Brain microvascular endothelial cell (primary cell): ENCODE measurements around the gene ARPC2.

ENCODE experiments used
- DNase-seq: peaks from one replicate; pipeline ENCODE4 v3.0.0-alpha.2; 2020
- H3K27ac ChIP-seq: fragments of 250-450 bp; sonication (Bioruptor Pico); 2 replicates; pipeline ENCODE4 v1.5.1; 2020; ENCODE audit warnings: mild to moderate bottlenecking, moderate library complexity
- H3K27me3 ChIP-seq: fragments of 250-450 bp; sonication (Bioruptor Pico); replicated peaks from 2 replicates; pipeline ENCODE4 v1.5.1; 2020; ENCODE audit warnings: mild to moderate bottlenecking
- H3K36me3 ChIP-seq: fragments of 250-450 bp; sonication (Bioruptor Pico); replicated peaks from 2 replicates; pipeline ENCODE4 v1.5.1; 2020; ENCODE audit warnings: mild to moderate bottlenecking
- H3K4me3 ChIP-seq: 2 replicates; pipeline ENCODE4 v1.5.1; 2011; ENCODE audit warnings: low read depth, mild to moderate bottlenecking, control low read depth, low read length, moderate library complexity
- CTCF ChIP-seq: IDR thresholded peaks from 2 replicates; pipeline ENCODE4 v1.5.1; 2011; ENCODE audit warnings: low read depth, mild to moderate bottlenecking, moderate library complexity, low read length, control low read depth, inconsistent platforms; ENCODE audit errors: missing control alignments
- in situ Hi-C: cut with HindIII; loops from 2 replicates; pipeline ENCODE4 v1.10.0; 2017; ENCODE audit warnings: low sequenced_read_pairs, low pct_ligation_motif_present

Gene ARPC2

GRCh38 chr2:218276986-218277755, 60.2 kb downstream of the ARPC2 start:
- peaks cover 71% of the 10 kb centered on the region for H3K36me3 ChIP-seq
- TF ChIP-seq CTCF: peak; percentile 36
- in situ Hi-C loops: no loop called here
- DNase-seq: no peak
- H3K27ac ChIP-seq: no peak overlapping the region
- H3K4me3 ChIP-seq: no peak overlapping the region
- no peaks in the 10 kb centered on the region for H3K27me3 ChIP-seq

GRCh38 chr2:218277921-218278320, 60.9 kb downstream of the ARPC2 start:
- DNase-seq: no peak
- TF ChIP-seq CTCF: no peak
- Histone ChIP-seq H3K4me3 (no peak overlapping the region), H3K36me3 (peaks cover 70% of the 10 kb centered on the region), H3K27me3 (no peaks in the 10 kb centered on the region), H3K27ac (no peak overlapping the region)
- in situ Hi-C loops: no loop called here

- H3K27ac ChIP-seq: no peak overlapping the region
These were observed 61.8 kb downstream of the ARPC2 start for GRCh38 chr2:218278531-218279360.

GRCh38 chr2:218280260-218280870, 63.4 kb downstream of the ARPC2 start:
- peaks cover 53% of the 10 kb centered on the region for H3K36me3 ChIP-seq
- H3K4me3 ChIP-seq: no peak overlapping the region
- in situ Hi-C loops: no loop called here
- no peak for TF ChIP-seq CTCF
- H3K27me3 ChIP-seq: no peaks in the 10 kb centered on the region
- H3K27ac ChIP-seq: no peak overlapping the region
- DNase-seq: no peak

More at GRCh38 chr2:218278531-218279360, 61.8 kb downstream of the ARPC2 start:
- no peak for DNase-seq
- no peaks in the 10 kb centered on the region for H3K27me3 ChIP-seq
- TF ChIP-seq CTCF: no peak
- no peak overlapping the region for H3K4me3 ChIP-seq
- in situ Hi-C loops: no loop called here
- peaks cover 66% of the 10 kb centered on the region for H3K36me3 ChIP-seq

GRCh38 chr2:218281449-218281848, 64.5 kb downstream of the ARPC2 start:
- Histone ChIP-seq H3K4me3 (no peak overlapping the region), H3K36me3 (peaks cover 42% of the 10 kb centered on the region), H3K27ac (no peak overlapping the region), H3K27me3 (no peaks in the 10 kb centered on the region)
- no peak for TF ChIP-seq CTCF
- DNase-seq: no peak
- in situ Hi-C loops: no loop called here
